B cell (primary cell): ENCODE results near the gene GNG2. TPM values are rescaled to one million over a fixed set of nuclear protein-coding genes. Genes with fewer than 3 reads are reported as not detected.

Experiments
- ATAC-seq: fragments of 200-7000 bp; cut with Tn5 transposase; one replicate; pipeline ENCODE4 v1.10.0; 2021; ENCODE audit warnings: low read depth, mild to moderate bottlenecking, moderate number of reproducible peaks, moderate library complexity
- CTCF ChIA-PET: fragments of 350-600 bp; sonication (Branson Sonifier 250); formaldehyde crosslinking; loops from one replicate; lab custom pipeline; 2021; ENCODE audit warnings: antibody characterized with exemption, inconsistent platforms; lab: Charles Lee
- POLR2A ChIA-PET: fragments of 350-600 bp; sonication (Branson Sonifier 250); formaldehyde crosslinking; loops from one replicate; lab custom pipeline; 2021; ENCODE audit warnings: antibody characterized with exemption; lab: Charles Lee
- DNase-seq: peaks from one replicate; pipeline ENCODE4 v3.0.0; 2013
- H2AFZ ChIP-seq: 2 replicates; pipeline ENCODE4 v1.6.1; 2012; ENCODE audit warnings: mild to moderate bottlenecking, low read depth, low read length; ENCODE audit not compliant: insufficient read depth, poor library complexity, severe bottlenecking
- H3K27ac ChIP-seq, 2 donors: 1 replicate in 1 of 2; 2 replicates in 1 of 2; pipeline ENCODE4 v1.5.1; 2012 to 2013; ENCODE audit warnings: low read length in 2 of 2, mild to moderate bottlenecking in 2 of 2, moderate library complexity in 1 of 2
- H3K27me3 ChIP-seq, 4 experiments: fragments of 200-600 bp in 1 of 4; sonication (generic) in 1 of 4; replicated peaks in 1 of 4; 1 replicate in 2 of 4; 2 replicates in 2 of 4; pipeline versions ENCODE4 v1.6.1 to v1.7.0; 2013 to 2016; ENCODE audit warnings: low read length in 3 of 4, mild to moderate bottlenecking in 2 of 4, mixed read lengths in 1 of 4, moderate library complexity in 1 of 4; ENCODE audit not compliant: insufficient read depth in 4 of 4, control insufficient read depth in 3 of 4; ENCODE audit errors: control extremely low read depth in 1 of 4
- H3K36me3 ChIP-seq, 2 experiments: replicated peaks in 1 of 2; 1 replicate in 1 of 2; 2 replicates in 1 of 2; pipeline versions ENCODE4 v1.6.1 to v1.7.1; 2013; ENCODE audit warnings: low read length in 1 of 2; ENCODE audit not compliant: insufficient read depth in 2 of 2, control insufficient read depth in 1 of 2; ENCODE audit errors: control extremely low read depth in 1 of 2, extremely low read depth in 1 of 2
- H3K4me1 ChIP-seq, 2 donors: fragments of 200-600 bp in 1 of 2; sonication (generic) in 1 of 2; 1 replicate in 1 of 2; 2 replicates in 1 of 2; pipeline versions ENCODE4 v1.5.1 to v1.6.1; 2013 to 2017; ENCODE audit warnings: low read length in 2 of 2; ENCODE audit not compliant: control insufficient read depth in 2 of 2, insufficient read depth in 2 of 2
- H3K4me2 ChIP-seq: replicated peaks from 2 replicates; pipeline ENCODE3; 2012; ENCODE audit warnings: mild to moderate bottlenecking, low read depth, low read length; ENCODE audit not compliant: poor library complexity, severe bottlenecking
- H3K4me3 ChIP-seq, 5 experiments: fragments of 200-600 bp in 1 of 5; sonication (generic) in 1 of 5; 1 replicate in 3 of 5; 2 replicates in 2 of 5; pipeline versions ENCODE4 v1.5.1 to v1.7.0; 2011 to 2016; ENCODE audit warnings: low read length in 4 of 5, mild to moderate bottlenecking in 4 of 5, low read depth in 2 of 5, control low read depth in 1 of 5, moderate library complexity in 1 of 5; ENCODE audit not compliant: insufficient read depth in 1 of 5; ENCODE audit errors: control extremely low read depth in 1 of 5, extremely low read depth in 1 of 5
- H3K79me2 ChIP-seq: fragments of 200-600 bp; sonication (generic); one replicate; pipeline ENCODE4 v1.6.0; 2016; ENCODE audit warnings: low read length; ENCODE audit not compliant: control insufficient read depth, insufficient read depth
- H3K9ac ChIP-seq: fragments of 200-600 bp; sonication (generic); 2 replicates; pipeline ENCODE4 v1.6.1; 2017; ENCODE audit warnings: mild to moderate bottlenecking, low read length, moderate library complexity
- H3K9me3 ChIP-seq, 3 donors: one replicate each; pipeline versions ENCODE4 v1.6.1 to v1.7.1; 2013; ENCODE audit warnings: low read length in 2 of 3; ENCODE audit not compliant: control insufficient read depth in 2 of 3, insufficient read depth in 1 of 3; ENCODE audit errors: control extremely low read depth in 1 of 3
- H4K20me1 ChIP-seq: 2 replicates; pipeline ENCODE4 v1.6.0; 2012; ENCODE audit warnings: mild to moderate bottlenecking, low read length; ENCODE audit not compliant: insufficient read depth, control insufficient read depth, poor library complexity, severe bottlenecking
- H3K27ac Mint-ChIP-seq: one replicate; pipeline ENCODE4 v1.8.0; 2021; ENCODE audit warnings: mixed read lengths
- H3K27me3 Mint-ChIP-seq: one replicate; pipeline ENCODE4 v1.8.0; 2021; ENCODE audit warnings: mixed read lengths
- H3K4me1 Mint-ChIP-seq: one replicate; pipeline ENCODE4 v1.8.0; 2021; ENCODE audit warnings: mixed read lengths
- H3K4me3 Mint-ChIP-seq: one replicate; pipeline ENCODE4 v1.8.0; 2021; ENCODE audit warnings: mixed read lengths
- H3K9me3 Mint-ChIP-seq: one replicate; pipeline ENCODE4 v1.8.0; 2022; ENCODE audit warnings: mixed read lengths; ENCODE audit not compliant: insufficient read depth
- EZH2 ChIP-seq: IDR thresholded peaks from 2 replicates; pipeline ENCODE4 v1.6.1; 2012; ENCODE audit warnings: borderline replicate concordance, low read depth, mild to moderate bottlenecking, moderate library complexity, low read length; ENCODE audit not compliant: insufficient read depth, poor library complexity, severe bottlenecking
- WGBS: methylation state at CpG from one replicate; pipeline ENCODE4 v1.1.5; 2013; ENCODE audit warnings: missing lambda C conversion rate; ENCODE audit not compliant: insufficient coverage; 5-methylcytosine and 5-hydroxymethylcytosine counted together
- intact Hi-C: fragments of 100-400 bp; cut with micrococcal nuclease; formaldehyde crosslinking; loops from one replicate; pipeline ENCODE4 v1.10.0; 2022
- polyA plus RNA-seq: library from polyadenylated mRNA; depleted of rRNA; stranded (reverse); fragments of >200 nt; gene quantifications from 2 replicates; pipeline ENCODE4 v1.2.3, GENCODE V29; 2012
- total RNA-seq, 2 donors: library from RNA; stranded (reverse); fragments of 120-200 nt in 1 of 2; gene quantifications; 1 replicate in 1 of 2; 2 replicates in 1 of 2; pipeline versions ENCODE4 v1.2.3 to v1.2.4, GENCODE V29; 2013 to 2022
- TF ChIP-seq, protein P1 (sequence below): fragments of 200-600 bp; IDR thresholded peaks from one replicate; pipeline ENCODE4 v1.8.0; 2022; ENCODE audit warnings: antibody characterized with exemption, mild to moderate bottlenecking

The GNG2 gene
- total and polyA plus RNA-seq, 2 donors (not counting 1 experiment from before 2014, with no cell fraction given), result 21.9 to 57.6 TPM

DNA sequence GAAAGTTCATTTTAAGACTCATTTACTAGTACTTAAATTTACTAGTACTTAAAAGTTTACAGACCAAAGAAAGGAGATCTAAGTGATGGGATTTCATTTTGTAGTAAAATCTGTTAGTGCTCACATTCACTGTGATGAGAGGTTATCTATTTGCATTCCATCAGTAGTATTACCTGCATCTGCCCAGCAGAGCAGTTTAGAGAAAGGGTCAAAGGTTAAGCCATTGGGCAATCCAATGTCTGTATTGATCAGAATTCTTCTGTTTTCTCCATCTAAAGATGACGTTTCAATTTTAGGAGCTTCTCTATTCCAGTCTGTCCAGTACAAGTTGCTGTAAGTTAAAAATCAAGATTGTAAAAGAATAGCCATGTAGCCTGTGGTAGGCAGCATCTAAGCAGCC lies 147.2 kb downstream of the GNG2 start:
- Mint-ChIP-seq H3K27ac (no peak overlapping the region), H3K27me3 (no peaks in the 10 kb centered on the region), H3K9me3 (no peaks in the 10 kb centered on the region), H3K4me1 (no peaks in the 10 kb centered on the region), H3K4me3 (no peak overlapping the region)
- ChIA-PET CTCF (interaction anchor here (1.3 kb wide), 1 partner anchor 12 kb away, joined by 3 read pairs; no protein-coding TSS in a partner anchor), POLR2A (no interaction called here)
- Histone ChIP-seq H3K4me1 (no peaks in the 10 kb centered on the region), H3K4me3 (no peak overlapping the region), H3K9ac (no peak overlapping the region), H4K20me1 (peaks cover under 1% of the 10 kb centered on the region), H3K27ac (no peak overlapping the region), H3K4me2 (no peak overlapping the region), H2AFZ (no peak overlapping the region), H3K27me3 (no peaks in the 10 kb centered on the region), H3K79me2 (no peaks in the 10 kb centered on the region), H3K36me3 (peaks cover 11 to 88% of the 10 kb centered on the region in 2 experiments), H3K9me3 (no peaks in the 10 kb centered on the region)
- TF ChIP-seq, protein P1, sequence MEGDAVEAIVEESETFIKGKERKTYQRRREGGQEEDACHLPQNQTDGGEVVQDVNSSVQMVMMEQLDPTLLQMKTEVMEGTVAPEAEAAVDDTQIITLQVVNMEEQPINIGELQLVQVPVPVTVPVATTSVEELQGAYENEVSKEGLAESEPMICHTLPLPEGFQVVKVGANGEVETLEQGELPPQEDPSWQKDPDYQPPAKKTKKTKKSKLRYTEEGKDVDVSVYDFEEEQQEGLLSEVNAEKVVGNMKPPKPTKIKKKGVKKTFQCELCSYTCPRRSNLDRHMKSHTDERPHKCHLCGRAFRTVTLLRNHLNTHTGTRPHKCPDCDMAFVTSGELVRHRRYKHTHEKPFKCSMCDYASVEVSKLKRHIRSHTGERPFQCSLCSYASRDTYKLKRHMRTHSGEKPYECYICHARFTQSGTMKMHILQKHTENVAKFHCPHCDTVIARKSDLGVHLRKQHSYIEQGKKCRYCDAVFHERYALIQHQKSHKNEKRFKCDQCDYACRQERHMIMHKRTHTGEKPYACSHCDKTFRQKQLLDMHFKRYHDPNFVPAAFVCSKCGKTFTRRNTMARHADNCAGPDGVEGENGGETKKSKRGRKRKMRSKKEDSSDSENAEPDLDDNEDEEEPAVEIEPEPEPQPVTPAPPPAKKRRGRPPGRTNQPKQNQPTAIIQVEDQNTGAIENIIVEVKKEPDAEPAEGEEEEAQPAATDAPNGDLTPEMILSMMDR, result no peak
- TF ChIP-seq EZH2, result no peak
- intact Hi-C loops, result no loop called here
- WGBS, result no CpG with 5 or more reads among the region's 1 CpG
- DNase-seq, result no peak
- no peak for ATAC-seq

DNA sequence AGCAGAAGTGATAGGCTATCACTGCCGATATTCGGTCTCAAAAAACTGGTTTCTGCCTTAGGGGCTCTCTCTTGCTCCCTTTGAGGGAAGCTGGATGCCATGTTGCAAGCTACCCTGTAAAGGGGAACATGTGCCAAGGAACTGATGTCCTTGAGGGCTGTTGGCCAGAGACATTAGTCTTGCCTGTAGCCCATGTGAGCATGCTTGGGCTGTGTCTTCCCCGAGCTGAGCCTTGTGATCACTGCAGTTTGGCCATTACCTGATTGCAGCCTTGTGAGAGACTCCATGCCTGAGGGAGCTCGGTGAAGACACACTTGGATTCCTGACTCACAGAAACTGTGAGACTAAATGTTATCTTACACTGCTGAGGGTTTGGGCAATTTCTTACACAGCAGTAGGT lies 147.7 kb downstream of the GNG2 start:
- Histone ChIP-seq H3K4me2 (no peak overlapping the region), H3K36me3 (peaks cover 11 to 83% of the 10 kb centered on the region in 2 experiments)

More for the DNA sequence above, 147.7 kb downstream of the GNG2 start:
- Histone ChIP-seq H3K9ac (no peak overlapping the region), H3K4me1 (no peaks in the 10 kb centered on the region), H3K79me2 (no peaks in the 10 kb centered on the region), H4K20me1 (no peaks in the 10 kb centered on the region), H3K9me3 (no peaks in the 10 kb centered on the region), H2AFZ (no peak overlapping the region), H3K4me3 (no peak overlapping the region), H3K27me3 (no peaks in the 10 kb centered on the region), H3K27ac (no peak overlapping the region)
- H3K27ac Mint-ChIP-seq, result no peak overlapping the region
- 100% methylated on average over 4 of the region's 4 CpGs for WGBS
- no peaks in the 10 kb centered on the region for H3K4me1 Mint-ChIP-seq
- TF ChIP-seq, protein P1, result no peak
- TF ChIP-seq EZH2, result no peak
- ATAC-seq (no peak), DNase-seq (no peak)
- H3K9me3 Mint-ChIP-seq, result no peaks in the 10 kb centered on the region
- ChIA-PET CTCF (interaction anchor here (1.3 kb wide), 1 partner anchor 12 kb away, joined by 3 read pairs; no protein-coding TSS in a partner anchor), POLR2A (no interaction called here)
- H3K27me3 Mint-ChIP-seq, result no peaks in the 10 kb centered on the region
- H3K4me3 Mint-ChIP-seq, result no peak overlapping the region
- intact Hi-C loops, result no loop called here
